Mesenchymal stem cell (in vitro differentiated cells and primary cell): ENCODE measurements around the gene RHOD.
A peak's percentile ranks its signal among the peaks of the same experiment; 100 is the strongest.

ENCODE experiments used
- DNase-seq: peaks from one replicate; pipeline ENCODE4 v3.0.0-alpha.2; 2013
- H2AFZ ChIP-seq: one replicate; pipeline ENCODE4 v1.6.1; 2013; ENCODE audit warnings: low read depth, mild to moderate bottlenecking, control low read depth, inconsistent platforms, low read length, moderate library complexity
- H2AK5ac ChIP-seq: 2 replicates; pipeline ENCODE4 v1.6.1; 2013; ENCODE audit warnings: low read length, moderate library complexity, mild to moderate bottlenecking, inconsistent platforms; ENCODE audit not compliant: severe bottlenecking
- H2BK120ac ChIP-seq: one replicate; pipeline ENCODE4 v1.6.1; 2013; ENCODE audit warnings: low read depth, mild to moderate bottlenecking, inconsistent platforms, low read length, moderate library complexity
- H2BK12ac ChIP-seq, 2 experiments: one replicate each; pipeline ENCODE4 v1.6.1; 2013; ENCODE audit warnings: inconsistent platforms in 2 of 2, low read length in 2 of 2, mild to moderate bottlenecking in 2 of 2, moderate library complexity in 2 of 2, control low read depth in 1 of 2
- H2BK15ac ChIP-seq: one replicate; pipeline ENCODE4 v1.6.1; 2013; ENCODE audit warnings: mild to moderate bottlenecking, low read depth, inconsistent platforms; ENCODE audit not compliant: poor library complexity, severe bottlenecking
- H2BK5ac ChIP-seq: 2 replicates; pipeline ENCODE4 v1.6.1; 2013; ENCODE audit warnings: low read depth, mild to moderate bottlenecking, low read length, control low read depth, inconsistent platforms; ENCODE audit not compliant: poor library complexity, severe bottlenecking
- H3K14ac ChIP-seq, 2 experiments: one replicate each; pipeline ENCODE4 v1.6.1; 2013; ENCODE audit warnings: inconsistent platforms in 2 of 2, low read length in 2 of 2, control low read depth in 1 of 2, mild to moderate bottlenecking in 1 of 2, moderate library complexity in 1 of 2
- H3K18ac ChIP-seq, 2 experiments: one replicate each; pipeline ENCODE4 v1.6.1; 2013; ENCODE audit warnings: inconsistent platforms in 2 of 2, low read length in 2 of 2, control low read depth in 1 of 2, low read depth in 1 of 2, mild to moderate bottlenecking in 1 of 2
- H3K23ac ChIP-seq, 2 experiments: one replicate each; pipeline ENCODE4 v1.6.1; 2013; ENCODE audit warnings: inconsistent platforms in 2 of 2, low read length in 2 of 2, mild to moderate bottlenecking in 2 of 2, moderate library complexity in 2 of 2, control low read depth in 1 of 2
- H3K27ac ChIP-seq: 2 replicates; pipeline ENCODE4 v1.5.1; 2013; ENCODE audit warnings: mild to moderate bottlenecking, moderate library complexity, low read length, control low read depth, inconsistent platforms; ENCODE audit not compliant: poor library complexity, severe bottlenecking
- H3K27me3 ChIP-seq, 2 experiments: 2 replicates each; pipeline versions ENCODE4 v1.6.1 to v1.7.0; 2013; ENCODE audit warnings: low read length in 2 of 2, mild to moderate bottlenecking in 2 of 2, moderate library complexity in 2 of 2, control low read depth in 1 of 2, inconsistent platforms in 1 of 2; ENCODE audit not compliant: control insufficient read depth in 1 of 2, insufficient read depth in 1 of 2
- H3K36me3 ChIP-seq, 2 experiments: 2 replicates each; pipeline versions ENCODE4 v1.6.1 to v1.7.0; 2013; ENCODE audit warnings: low read length in 2 of 2, control low read depth in 1 of 2, inconsistent platforms in 1 of 2, low read depth in 1 of 2, mild to moderate bottlenecking in 1 of 2; ENCODE audit not compliant: insufficient read depth in 2 of 2, control insufficient read depth in 1 of 2
- H3K4ac ChIP-seq, 2 experiments: one replicate each; pipeline ENCODE4 v1.6.1; 2013; ENCODE audit warnings: inconsistent platforms in 2 of 2, low read length in 2 of 2, mild to moderate bottlenecking in 2 of 2, moderate library complexity in 2 of 2, control low read depth in 1 of 2, low read depth in 1 of 2
- H3K4me1 ChIP-seq: 2 replicates; pipeline ENCODE4 v1.6.1; 2013; ENCODE audit warnings: low read depth, low read length, control low read depth; ENCODE audit not compliant: control insufficient read depth, insufficient read depth
- H3K4me2 ChIP-seq: 2 replicates; pipeline ENCODE4 v1.6.1; 2013; ENCODE audit warnings: low read length, mild to moderate bottlenecking, inconsistent platforms; ENCODE audit not compliant: poor library complexity, severe bottlenecking
- H3K4me3 ChIP-seq, 2 experiments: 2 replicates each; pipeline versions ENCODE4 v1.5.1 to v1.7.0; 2013; ENCODE audit warnings: low read length in 2 of 2, mild to moderate bottlenecking in 2 of 2, control low read depth in 1 of 2, low read depth in 1 of 2; ENCODE audit not compliant: insufficient read depth in 1 of 2
- H3K79me1 ChIP-seq: replicated peaks from 2 replicates; pipeline ENCODE4 v1.6.1; 2013; ENCODE audit warnings: mild to moderate bottlenecking, control low read depth, low read length, inconsistent platforms; ENCODE audit not compliant: poor library complexity, severe bottlenecking
- H3K9ac ChIP-seq: 2 replicates; pipeline ENCODE4 v1.7.0; 2013; ENCODE audit warnings: mild to moderate bottlenecking, low read length, moderate library complexity
- H3K9me3 ChIP-seq: 2 replicates; pipeline ENCODE4 v1.7.0; 2013; ENCODE audit warnings: mild to moderate bottlenecking, low read length; ENCODE audit not compliant: control insufficient read depth
- H4K8ac ChIP-seq: one replicate; pipeline ENCODE4 v1.6.1; 2013; ENCODE audit warnings: inconsistent platforms, mild to moderate bottlenecking, low read length, moderate library complexity
- H4K91ac ChIP-seq: one replicate; pipeline ENCODE4 v1.6.1; 2013; ENCODE audit warnings: mild to moderate bottlenecking, low read length, inconsistent platforms
- WGBS: methylation state at CpG from one replicate; pipeline ENCODE4 v1.1.7; 2013; ENCODE audit warnings: mixed read lengths; 5-methylcytosine and 5-hydroxymethylcytosine counted together

Gene RHOD

DNA sequence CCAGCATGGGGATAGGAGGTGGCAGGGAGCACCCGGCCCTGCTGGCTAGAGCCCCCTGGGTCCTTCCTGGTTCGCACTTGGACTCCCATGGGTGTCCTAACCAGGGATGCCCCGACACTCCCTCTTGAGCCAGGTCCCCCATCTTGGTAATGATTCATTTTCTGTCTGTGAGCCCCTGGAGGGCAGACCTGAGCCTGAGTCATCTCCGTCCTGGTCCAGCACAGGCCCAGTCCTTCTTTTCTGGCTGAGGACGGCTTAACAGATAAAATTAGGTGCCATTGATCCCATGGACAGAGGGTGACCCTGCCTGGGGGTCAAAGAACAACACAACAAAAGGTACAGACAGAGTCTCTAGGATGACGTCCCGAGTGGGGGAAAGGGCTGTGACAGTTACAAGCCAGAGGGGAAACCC lies 3.5 kb downstream of the RHOD start:
- no peak overlapping the region for H2BK5ac ChIP-seq
- H2BK12ac ChIP-seq = no peak overlapping the region
- H3K9ac ChIP-seq = no peak overlapping the region
- no peak overlapping the region for H3K4me2 ChIP-seq
- H2BK120ac ChIP-seq = no peak overlapping the region
- H3K23ac ChIP-seq = no peak overlapping the region
- H3K27me3 ChIP-seq = no peaks in the 10 kb centered on the region
- no peak overlapping the region for H3K27ac ChIP-seq
- H3K18ac ChIP-seq = no peak overlapping the region
- H2BK15ac ChIP-seq = no peak overlapping the region
- H3K4me1 ChIP-seq = peaks cover 42% of the 10 kb centered on the region
- no peak overlapping the region for H3K4ac ChIP-seq
- no peak overlapping the region for H3K14ac ChIP-seq
- H2AK5ac ChIP-seq = no peak overlapping the region
- no peak overlapping the region for H4K8ac ChIP-seq
- no peaks in the 10 kb centered on the region for H3K9me3 ChIP-seq
- peaks cover 0 to 8% of the 10 kb centered on the region in 2 experiments for H3K36me3 ChIP-seq
- no peak overlapping the region for H4K91ac ChIP-seq
- WGBS = 78% methylated on average over 7 of the region's 7 CpGs
- peaks cover 6% of the 10 kb centered on the region for H3K79me1 ChIP-seq
- H2AFZ ChIP-seq = no peak overlapping the region
- H3K4me3 ChIP-seq = no peak overlapping the region
- DNase-seq = no peak

DNA sequence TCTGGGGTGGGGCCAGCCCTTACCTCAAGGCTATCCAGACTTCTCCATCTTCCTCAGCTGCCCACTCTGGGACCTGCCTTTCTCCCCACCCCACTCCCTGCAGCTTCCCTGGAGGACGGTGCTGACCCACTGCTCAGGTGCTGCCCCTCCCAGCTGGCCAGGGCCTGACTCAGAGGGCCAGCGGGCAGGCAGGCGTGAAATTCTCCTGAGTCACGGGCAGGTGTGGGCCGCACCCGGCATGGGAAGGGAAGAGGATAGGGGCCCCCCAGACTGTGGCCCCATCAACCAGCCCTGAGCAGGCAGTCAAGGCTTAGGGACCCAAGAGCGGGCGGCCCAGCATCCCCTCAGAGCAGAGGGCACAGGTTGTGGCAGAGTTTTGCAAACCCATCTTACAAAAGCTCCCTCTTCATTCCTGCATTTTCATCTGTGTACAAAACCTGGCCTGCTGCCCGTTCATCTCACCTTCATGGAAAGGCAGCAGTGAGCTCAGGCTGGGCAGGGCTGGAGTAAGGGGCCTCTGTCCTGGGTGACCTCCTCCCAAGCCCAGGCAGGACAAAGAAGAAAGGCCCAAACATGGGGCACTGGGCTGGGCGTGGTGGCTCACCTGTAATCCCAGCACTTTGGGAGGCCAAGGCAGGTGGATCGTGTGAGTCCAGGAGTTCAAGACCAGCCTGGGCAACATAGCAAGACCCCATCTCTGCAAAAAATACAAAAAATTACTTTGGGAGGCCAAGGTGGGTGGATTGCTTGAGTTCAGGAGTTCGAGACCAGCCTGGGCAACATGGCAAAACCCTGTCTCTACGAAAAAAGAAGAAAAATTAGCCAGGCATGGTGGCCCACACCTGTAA lies 6.1 kb downstream of the RHOD start:
- 94% methylated on average over 12 of the region's 13 CpGs for WGBS
- Histone ChIP-seq H3K36me3 (peaks cover 0 to 28% of the 10 kb centered on the region in 2 experiments), H2BK120ac (no peak overlapping the region), H3K9me3 (no peaks in the 10 kb centered on the region), H3K4me3 (no peak overlapping the region), H3K27ac (no peak overlapping the region), H3K23ac (no peak overlapping the region), H2BK15ac (no peak overlapping the region), H2BK12ac (no peak overlapping the region), H3K4me2 (no peak overlapping the region), H2BK5ac (no peak overlapping the region), H3K18ac (no peak overlapping the region), H2AK5ac (no peak overlapping the region), H3K4me1 (peaks cover 20% of the 10 kb centered on the region), H3K4ac (no peak overlapping the region), H3K79me1 (peaks cover 10% of the 10 kb centered on the region), H4K91ac (no peak overlapping the region), H3K27me3 (no peaks in the 10 kb centered on the region), H3K9ac (no peak overlapping the region), H4K8ac (no peak overlapping the region), H3K14ac (no peak overlapping the region), H2AFZ (no peak overlapping the region)
- DNase-seq = no peak

DNA sequence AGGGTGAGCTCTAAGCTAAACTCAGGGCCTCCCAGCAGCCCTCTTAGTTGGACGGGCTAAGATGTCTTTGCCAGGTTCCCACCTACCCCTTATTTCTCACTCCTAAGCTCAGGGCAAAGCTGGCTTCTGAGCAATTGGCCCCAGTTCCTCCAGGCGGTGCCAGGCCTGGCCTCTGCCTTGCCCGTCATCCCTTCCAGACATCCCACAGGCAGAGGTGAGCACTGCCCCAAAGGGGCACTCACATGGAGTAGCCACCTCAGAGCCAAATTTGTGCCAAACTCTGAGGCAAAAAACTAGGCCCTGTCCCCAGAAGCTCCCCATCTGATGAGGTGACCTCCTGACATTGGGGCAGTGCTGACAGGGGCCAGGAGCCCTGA lies 9.7 kb downstream of the RHOD start:
- Histone ChIP-seq H2AFZ (no peak overlapping the region), H2BK15ac (no peak overlapping the region), H3K23ac (no peak overlapping the region), H3K9ac (no peak overlapping the region), H2BK12ac (no peak overlapping the region), H2BK5ac (no peak overlapping the region), H3K4me1 (peaks cover 11% of the 10 kb centered on the region), H3K4me3 (no peak overlapping the region), H3K36me3 (peaks cover 0 to 35% of the 10 kb centered on the region in 2 experiments), H3K27ac (no peak overlapping the region), H3K14ac (no peak overlapping the region), H3K79me1 (peaks cover 12% of the 10 kb centered on the region), H3K9me3 (no peaks in the 10 kb centered on the region), H2AK5ac (no peak overlapping the region), H3K4ac (no peak overlapping the region), H3K18ac (no peak overlapping the region), H3K27me3 (no peaks in the 10 kb centered on the region), H4K91ac (no peak overlapping the region), H4K8ac (no peak overlapping the region), H2BK120ac (no peak overlapping the region), H3K4me2 (no peak overlapping the region)
- WGBS = 83% methylated on average over 3 of the region's 3 CpGs
- no peak for DNase-seq

GRCh38 chr11:67071420-67072284 lies 15.0 kb downstream of the RHOD start:
- H3K4me1 ChIP-seq = no peaks in the 10 kb centered on the region
- no peak overlapping the region for H3K9ac ChIP-seq
- no peak overlapping the region for H2BK5ac ChIP-seq
- no peak overlapping the region for H3K14ac ChIP-seq
- H3K36me3 ChIP-seq = peaks cover 2 to 29% of the 10 kb centered on the region in 2 experiments
- no peak overlapping the region for H3K23ac ChIP-seq
- H3K4me2 ChIP-seq = no peak overlapping the region
- no peak overlapping the region for H3K27ac ChIP-seq
- H3K4me3 ChIP-seq = no peak overlapping the region
- WGBS = 42% methylated on average over 53 of the region's 53 CpGs
- DNase-seq = peak; percentile 70
- no peak overlapping the region for H3K18ac ChIP-seq
- no peak overlapping the region for H3K4ac ChIP-seq
- H2AFZ ChIP-seq = no peak overlapping the region
- H3K9me3 ChIP-seq = no peaks in the 10 kb centered on the region
- H2BK15ac ChIP-seq = no peak overlapping the region
- H3K27me3 ChIP-seq = peaks cover 0 to 7% of the 10 kb centered on the region in 2 experiments
- H2BK120ac ChIP-seq = no peak overlapping the region
- H3K79me1 ChIP-seq = peaks cover 8% of the 10 kb centered on the region
- no peak overlapping the region for H2AK5ac ChIP-seq
- no peak overlapping the region for H4K8ac ChIP-seq
- H4K91ac ChIP-seq = no peak overlapping the region
- H2BK12ac ChIP-seq = no peak overlapping the region
